ENCODE data around the gene FGD4. TPM values are rescaled to one million over a fixed set of nuclear protein-coding genes. Genes with fewer than 3 reads are reported as not detected.

FGD4 gene
- polyA plus RNA-seq, 3 donors, result 16.1 to 18.8 (median 16.3) TPM

DNA sequence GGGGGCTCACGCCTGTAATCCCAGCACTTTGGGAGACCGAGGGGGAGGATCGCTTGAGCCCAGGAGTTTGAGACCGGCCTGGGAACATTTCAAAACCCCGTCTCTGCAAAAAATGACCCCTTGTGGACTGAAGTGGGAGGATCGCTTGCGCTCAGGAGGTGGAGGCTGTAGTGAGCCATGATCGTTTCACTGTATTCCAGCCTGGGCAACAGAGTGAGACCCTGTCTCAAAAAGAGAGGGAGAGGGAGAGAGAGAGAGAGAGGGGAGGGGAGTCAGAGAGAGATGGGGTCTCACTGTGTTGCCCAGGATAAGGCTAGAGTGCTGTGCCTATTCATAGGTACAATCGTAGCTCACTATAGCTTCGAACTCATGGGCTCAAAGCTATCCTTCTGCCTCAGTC lies 2.8 kb downstream of the FGD4 start:
- DNase-seq (ENCODE audit: low read depth in 3 of 3, low spot score in 2 of 3), result no peak

DNA sequence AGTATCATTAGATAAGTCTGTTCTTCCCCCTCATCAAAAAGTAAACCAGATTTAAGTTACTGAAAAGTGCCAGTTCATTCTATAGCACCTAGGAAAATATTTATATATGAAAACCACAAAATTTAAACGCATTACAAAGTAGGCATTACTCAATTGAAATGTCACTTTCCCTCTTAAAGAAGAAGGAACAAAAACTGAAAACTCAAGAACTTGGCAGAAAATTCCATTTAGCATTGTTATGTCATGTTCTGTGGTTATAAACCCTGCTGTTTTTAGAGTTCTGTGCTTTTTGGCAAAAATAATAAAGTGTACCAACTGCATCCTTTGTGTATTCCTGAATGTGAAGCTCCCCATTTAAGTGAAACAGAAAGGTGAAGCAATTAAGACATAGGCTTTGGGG lies 3.6 kb downstream of the FGD4 start:
- DNase-seq (ENCODE audit: low read depth in 3 of 3, low spot score in 2 of 3), result no peak

DNA sequence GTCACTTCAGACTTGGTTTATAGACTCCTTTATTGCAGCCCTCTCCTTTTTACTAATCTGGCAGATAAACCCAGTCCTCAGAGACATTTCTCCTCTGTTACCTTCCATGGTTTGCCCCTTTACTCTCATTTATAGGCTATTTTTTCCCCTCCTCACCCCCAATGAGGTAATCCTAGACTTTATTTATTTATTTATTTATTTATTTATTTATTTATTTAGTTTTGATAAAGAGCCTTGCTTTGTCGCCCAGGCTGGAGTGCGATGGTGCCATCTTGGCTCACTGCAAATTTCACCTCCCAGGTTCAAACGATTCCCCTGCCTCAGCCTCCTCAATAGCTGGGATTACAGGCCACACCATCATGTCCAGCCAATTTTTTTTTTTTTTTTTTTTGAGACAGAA lies 8.4 kb downstream of the FGD4 start:
- no peak for DNase-seq (ENCODE audit: low read depth in 3 of 3, low spot score in 2 of 3)

DNA sequence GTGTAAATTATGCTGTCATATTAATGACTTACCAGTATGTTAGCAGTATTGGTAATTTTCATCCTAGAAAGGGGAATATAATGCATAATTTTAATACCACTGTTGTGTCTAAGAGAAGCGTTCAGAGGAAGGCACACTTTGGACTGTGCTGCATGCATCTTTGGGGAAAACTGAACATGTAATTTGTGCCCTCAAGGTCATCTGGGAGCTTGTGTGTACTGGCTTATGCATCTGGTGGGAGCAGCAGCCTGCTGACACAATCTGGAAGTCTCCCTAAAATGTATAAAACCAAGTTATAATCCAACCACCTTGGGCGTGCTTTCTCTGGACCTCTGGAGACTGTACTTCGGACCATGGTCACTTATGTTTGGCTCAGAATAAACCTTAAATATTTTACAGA lies 14.1 kb downstream of the FGD4 start:
- no peak for DNase-seq (ENCODE audit: low read depth in 3 of 3, low spot score in 2 of 3)

DNA sequence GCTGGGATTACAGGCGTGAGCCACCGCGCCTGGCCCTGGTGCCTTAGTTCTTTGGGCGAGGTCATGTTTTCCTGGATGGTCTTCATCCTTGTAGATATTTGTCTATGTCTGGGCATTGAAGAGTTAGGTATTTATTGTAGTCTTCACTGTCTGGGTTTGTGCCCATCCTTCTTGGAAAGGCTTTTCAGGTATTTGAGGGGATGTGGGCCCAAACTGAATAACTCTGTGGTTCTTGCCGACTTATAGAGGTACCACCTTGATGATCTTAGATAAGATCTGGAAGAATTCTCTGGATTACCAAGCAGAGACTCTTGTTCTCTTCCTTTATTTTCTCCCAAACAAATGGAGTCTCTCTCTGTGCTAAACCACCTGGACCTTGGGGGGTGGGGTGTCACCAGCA lies 18.9 kb downstream of the FGD4 start:
- DNase-seq (ENCODE audit: low read depth in 3 of 3, low spot score in 2 of 3), result no peak

DNA sequence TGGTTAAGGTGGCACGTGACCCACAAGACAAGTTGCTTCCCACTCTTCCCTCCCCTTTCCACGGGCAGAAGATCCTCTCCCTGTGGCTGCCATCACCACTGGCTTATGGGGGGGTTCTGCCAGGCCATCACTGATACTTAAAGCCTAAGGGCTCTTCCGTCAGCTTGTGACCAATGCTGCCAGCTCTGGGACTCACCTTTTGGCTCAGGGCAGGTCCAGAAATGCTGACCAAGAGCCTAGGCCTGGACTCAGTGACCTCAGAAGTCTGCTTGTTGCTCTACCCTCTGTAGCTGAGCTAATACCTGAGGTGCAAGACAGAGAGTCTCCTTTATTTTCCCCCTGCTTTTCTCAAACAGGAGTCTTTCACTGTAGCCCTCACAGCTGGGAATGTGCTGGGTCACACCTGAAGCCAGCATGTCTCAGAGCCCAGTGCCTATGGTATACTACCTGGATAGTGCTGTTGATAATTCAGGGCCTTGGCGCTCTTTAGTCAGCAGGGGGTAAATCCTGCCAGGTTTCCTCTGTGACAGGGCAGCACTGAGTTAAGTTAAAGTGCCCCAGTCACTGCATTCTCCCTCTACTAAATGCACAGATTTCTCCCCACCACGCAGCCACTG lies 19.7 kb downstream of the FGD4 start:
- no peak for DNase-seq (ENCODE audit: low read depth in 3 of 3, low spot score in 2 of 3)

DNA sequence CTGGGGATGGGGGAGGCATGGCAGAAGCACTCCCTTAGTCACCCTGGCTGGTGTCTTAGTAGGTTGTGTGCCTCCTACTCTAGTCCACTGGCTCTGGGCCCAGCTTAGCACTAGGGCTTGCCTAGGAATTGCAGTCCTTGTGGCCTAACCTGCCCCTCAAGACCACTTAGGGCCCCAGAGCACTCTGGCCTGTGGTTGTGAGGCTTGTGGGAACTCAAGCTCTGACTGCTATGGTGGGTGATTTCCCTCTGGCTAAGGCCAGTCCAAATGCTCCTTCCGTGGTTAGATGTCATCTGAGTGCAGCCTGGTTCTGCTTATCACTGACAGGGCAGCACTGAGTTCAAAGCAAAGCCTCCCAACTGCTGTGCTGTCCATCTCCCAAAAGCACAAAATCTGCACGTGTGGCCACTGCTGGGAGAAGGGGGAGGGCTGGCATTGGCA lies 20.2 kb downstream of the FGD4 start:
- no peak for DNase-seq (ENCODE audit: low read depth in 3 of 3, low spot score in 2 of 3)

DNA sequence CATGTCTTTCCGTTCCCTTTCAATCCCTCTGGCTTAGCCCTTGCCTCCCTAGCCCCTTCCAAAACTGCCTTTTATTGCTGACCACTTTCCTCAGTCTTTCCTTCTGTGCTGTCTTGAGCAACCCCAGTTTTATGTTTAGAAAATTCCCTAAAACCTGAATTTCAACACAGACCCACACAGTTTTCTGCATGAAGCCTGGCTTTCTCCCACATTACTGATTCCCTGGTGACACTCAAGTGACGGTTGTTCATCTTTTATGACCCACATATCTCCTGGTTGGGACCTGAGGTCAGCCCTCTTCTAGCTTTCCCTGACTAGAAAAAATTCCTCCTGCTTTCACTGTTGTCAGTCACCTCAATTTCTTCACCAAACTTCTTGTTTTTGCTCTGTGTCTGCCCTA lies 21.0 kb downstream of the FGD4 start:
- DNase-seq (ENCODE audit: low read depth in 3 of 3, low spot score in 2 of 3), result no peak

DNA sequence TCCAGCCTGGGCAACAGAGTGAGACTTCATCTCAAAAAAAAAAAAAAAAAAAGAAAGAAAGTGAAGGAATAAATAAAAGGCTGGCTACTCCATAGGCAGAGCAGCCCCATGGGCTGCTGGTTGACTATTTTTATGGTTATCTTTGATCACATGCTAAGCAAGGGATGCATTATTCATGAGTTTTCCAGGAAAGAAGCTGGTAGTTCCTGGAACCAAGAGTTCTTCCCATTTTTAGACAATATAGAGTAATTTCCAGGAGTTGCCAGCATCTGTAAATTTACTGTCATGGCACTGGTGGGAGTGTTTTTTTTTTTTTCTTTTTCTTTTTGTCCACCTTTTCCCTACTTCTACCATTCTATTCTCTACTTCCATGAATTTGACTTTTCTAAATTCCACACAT lies 24.2 kb downstream of the FGD4 start:
- no peak for DNase-seq (ENCODE audit: low read depth in 3 of 3, low spot score in 2 of 3)

DNA sequence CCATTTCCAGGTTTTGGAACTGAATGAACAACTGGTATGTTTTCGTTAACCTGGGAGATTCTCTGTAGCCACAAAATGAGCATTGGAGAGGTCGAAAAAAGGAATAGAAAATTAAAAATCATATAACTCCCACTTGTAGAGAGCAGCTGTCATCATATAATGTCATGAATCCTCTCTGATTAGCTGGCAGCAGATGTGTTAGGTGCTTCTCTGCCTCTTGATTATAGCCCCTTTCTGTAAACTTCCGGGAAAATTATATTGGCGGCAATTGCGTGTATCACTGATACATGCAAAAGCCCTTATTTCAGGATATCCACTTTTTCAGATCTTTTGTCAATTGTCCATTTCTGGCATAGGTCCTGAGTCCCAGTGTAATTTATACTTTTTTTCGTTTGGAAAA lies 31.7 kb downstream of the FGD4 start:
- no peak for DNase-seq (ENCODE audit: low read depth in 3 of 3, low spot score in 2 of 3)

DNA sequence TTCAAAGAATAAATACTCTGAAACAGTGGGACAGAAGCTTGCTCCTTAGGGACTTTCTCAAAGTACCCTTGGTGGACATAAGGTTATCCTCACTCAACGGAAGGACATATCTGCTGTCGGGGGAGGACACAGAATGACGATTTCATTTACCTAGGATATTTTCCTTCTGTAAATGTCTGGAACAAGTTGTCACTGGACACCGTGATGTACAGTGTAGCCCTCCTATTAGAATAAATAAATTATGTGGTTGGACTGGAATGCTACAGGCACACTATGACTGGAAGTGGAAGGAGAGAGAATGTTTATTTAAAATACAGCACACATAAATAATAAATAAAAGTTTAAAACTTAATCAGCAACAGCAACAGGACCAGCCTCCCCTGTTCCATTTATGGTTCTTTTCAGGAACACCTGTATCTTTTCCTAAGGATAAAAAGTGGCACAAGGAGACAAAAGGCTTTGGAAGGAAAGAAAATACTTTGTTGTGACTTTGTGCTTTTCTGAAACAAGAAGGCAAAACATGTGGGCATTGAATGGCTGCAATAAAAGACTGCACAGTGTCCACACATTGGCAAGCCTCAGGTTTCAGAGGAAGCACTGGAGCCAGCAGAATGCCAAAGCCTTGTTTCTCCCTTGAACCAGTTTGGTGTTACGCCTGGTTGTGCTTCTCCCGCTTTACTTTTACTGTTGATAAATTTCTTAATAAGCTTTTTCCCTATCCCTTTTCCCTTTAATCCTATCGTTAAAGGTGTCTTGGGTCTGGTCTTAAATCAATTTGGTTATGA lies 36.8 kb downstream of the FGD4 start:
- peak in 1 of 3 donors; percentile 19 for DNase-seq (ENCODE audit: low read depth in 3 of 3, low spot score in 2 of 3)

DNA sequence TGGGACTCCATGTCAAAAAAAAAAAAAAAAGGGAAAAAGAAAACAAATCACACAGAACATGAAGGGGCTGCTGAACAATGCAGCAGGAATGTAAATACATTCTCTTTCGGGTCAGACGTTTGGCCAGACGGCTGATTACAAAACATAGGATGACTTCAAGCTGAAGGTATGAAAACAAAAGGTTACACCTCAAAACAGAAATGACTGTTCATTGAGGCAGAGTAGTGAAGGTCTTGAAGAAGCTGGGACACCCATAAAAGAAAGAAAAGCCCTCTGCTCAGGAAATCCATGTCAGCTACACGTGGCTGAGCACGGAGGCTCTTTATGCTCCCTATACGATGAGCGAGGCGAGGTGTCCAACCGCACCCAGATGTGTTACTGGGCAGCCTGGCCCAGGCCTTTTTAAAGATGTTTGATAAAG lies 37.7 kb downstream of the FGD4 start:
- no peak for DNase-seq (ENCODE audit: low read depth in 3 of 3, low spot score in 2 of 3)

DNA sequence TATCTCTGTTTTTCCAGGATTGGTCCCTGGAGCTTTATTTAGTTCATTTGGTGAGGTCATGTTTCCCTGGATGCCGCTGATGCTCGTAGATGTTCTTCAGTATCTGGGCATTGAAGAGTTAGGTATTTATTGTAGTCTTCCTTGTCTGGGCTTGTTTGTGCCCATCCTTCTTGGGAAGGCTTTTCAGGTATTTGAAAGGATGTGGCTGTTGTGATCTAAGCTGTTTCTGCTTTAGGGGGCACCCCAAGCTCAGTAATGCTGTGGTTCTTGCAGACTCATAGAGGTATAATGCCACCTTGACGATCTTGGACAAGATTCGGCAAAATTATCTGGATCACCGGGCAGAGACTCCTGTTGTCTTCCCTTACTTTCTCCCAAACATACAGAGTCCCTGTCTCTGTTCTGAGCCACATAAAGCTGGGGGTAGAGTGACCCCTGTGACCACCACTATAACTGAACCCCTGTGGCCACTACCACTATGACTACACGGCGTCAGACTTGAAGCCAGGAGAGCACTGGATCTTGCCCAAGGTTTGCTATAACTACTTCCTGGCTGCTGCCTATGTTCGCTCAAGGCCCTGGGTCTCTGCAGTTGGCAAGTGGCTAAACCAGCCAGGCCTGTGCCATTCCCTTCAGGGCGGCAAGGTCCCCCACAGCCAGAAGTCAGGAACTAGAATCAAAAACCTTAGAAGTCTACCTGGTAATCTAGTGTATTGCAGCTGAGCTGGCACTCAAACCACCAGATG lies 40.9 kb downstream of the FGD4 start:
- no peak for DNase-seq (ENCODE audit: low read depth in 3 of 3, low spot score in 2 of 3)

DNA sequence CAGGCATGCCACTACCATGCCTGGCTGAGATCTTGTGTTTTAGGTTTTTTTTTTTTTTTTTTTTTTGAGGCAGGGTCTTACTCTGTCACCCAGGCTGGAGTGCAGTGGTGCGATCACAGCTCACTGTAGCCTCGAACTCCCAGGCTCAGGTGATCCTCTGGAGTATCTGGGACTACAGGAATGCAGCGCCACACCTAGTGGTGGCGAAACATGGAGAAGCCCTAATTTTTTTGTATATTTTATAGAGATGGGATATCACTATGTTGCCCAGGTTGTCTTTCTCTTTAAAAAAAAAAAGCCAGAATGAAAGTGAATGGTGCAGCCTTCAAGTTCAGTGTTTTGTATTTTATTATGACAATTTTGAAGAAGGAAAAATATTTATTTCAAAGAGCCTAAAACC lies 44.1 kb downstream of the FGD4 start:
- no peak for DNase-seq (ENCODE audit: low read depth in 3 of 3, low spot score in 2 of 3)

DNA sequence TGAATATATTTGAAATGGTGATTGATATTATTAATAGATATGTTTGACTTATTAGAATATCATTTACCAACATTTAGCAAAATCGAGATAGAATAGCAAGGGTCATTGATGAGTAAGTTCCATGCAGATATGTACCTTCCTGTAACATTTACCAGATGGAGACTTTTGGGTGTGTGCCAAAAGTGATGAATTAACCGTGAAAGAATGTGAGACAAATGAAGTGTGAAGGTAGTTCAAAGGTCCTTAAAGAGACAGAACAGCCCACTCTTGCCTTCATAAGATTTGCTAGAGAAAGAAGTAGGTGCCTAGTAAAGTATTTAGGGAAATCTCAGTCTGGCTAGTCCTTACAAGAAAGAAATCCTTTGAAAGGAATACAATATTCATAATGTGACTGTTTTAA lies 45.5 kb downstream of the FGD4 start:
- peak; percentile 74 to 88 (median 76) for DNase-seq (ENCODE audit: low read depth in 3 of 3, low spot score in 2 of 3)

DNA sequence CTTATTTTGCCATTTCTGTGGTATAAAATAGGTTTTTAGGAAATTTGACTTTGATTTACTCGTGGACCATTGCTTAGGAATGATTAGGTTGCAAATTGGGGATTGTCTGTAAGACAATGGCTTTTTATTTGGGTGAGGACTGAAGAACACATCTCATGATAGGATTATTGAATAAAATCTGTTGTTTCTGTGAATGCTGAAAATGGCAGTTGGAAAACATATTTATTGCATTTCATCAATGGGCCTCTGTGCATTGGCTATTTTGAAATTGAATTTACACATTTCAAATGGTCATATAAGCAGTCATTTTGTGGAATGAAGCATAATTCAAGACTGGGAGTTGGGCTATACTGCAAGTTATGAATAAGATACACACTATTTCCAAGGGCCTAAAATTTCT lies 46.0 kb downstream of the FGD4 start:
- DNase-seq (ENCODE audit: low read depth in 3 of 3, low spot score in 2 of 3), result no peak

DNA sequence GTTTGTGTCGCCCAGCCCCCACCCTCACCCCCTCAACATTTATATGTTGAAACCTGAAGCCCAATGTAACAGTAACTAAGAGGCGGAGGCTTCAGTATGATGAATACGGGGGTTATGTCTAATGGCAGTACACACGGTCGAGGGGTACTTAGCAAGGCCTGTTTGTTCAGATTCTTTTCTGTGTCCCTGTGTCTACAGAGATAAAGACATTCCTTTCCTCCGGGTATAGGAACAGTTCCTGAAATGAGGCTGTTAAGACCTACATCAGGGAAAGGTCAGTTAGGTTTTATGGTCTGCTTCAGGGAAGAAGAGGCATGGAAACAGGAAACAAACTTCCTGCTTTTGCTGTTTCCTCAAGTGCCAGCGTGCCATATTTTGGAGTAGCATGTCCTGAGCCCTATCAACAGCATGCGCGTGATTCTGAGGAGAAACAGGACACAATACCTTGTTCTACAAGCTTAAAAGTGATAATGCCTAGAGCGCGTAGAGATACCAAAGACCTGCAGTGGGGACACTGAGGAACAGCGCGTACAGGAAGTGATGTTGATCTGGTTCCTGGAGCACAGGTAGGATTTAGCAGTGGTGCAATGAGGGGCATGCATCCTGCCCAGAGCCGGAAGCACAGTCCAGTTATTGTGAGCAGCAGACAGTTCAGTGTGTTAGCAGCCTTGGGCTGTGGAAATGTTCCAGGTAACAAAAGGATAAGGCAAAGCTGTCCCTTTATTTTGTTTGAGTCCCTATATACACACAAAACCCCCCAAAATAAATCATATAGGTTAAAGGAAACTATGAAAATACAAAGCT lies 47.2 kb downstream of the FGD4 start:
- no peak for DNase-seq (ENCODE audit: low read depth in 3 of 3, low spot score in 2 of 3)

DNA sequence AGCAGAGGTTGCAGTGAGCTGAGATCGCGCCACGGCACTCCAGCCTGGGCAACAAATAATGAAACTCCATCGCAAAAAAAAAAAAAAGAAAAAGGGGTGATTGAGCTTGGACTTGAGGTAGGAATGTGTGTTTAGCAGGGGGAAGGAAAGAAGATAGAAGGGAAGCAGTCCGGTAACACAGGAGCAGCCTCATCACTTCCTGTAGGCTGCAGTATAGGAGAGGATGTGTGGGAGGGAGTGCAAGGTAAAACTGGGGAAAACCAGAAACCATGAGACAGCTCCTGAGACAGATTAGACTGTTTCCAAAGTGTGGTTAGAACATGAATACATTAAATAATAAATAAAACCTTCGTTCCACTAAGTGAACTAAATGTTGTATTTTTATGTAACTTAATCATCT lies 49.2 kb downstream of the FGD4 start:
- no peak for DNase-seq (ENCODE audit: low read depth in 3 of 3, low spot score in 2 of 3)

DNA sequence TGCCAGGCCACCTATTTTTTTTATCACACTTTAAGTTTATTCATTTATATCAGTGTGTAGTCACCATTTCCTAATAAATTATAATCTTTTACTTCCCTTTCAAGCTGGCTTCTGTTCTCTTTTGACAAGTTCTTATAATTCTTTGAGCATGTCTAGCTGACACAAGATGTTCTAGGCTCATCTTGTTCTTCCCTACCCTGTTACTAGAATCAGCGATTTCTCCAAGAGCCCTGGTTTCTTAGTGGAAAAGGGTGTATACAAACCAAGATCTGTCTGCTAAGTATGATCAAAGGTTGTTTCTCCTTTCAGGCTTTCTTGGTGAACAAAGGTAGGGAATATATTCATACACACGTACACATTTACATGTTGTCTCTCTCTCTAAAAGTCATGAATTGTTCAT lies 51.0 kb downstream of the FGD4 start:
- DNase-seq (ENCODE audit: low read depth in 3 of 3, low spot score in 2 of 3), result no peak

DNA sequence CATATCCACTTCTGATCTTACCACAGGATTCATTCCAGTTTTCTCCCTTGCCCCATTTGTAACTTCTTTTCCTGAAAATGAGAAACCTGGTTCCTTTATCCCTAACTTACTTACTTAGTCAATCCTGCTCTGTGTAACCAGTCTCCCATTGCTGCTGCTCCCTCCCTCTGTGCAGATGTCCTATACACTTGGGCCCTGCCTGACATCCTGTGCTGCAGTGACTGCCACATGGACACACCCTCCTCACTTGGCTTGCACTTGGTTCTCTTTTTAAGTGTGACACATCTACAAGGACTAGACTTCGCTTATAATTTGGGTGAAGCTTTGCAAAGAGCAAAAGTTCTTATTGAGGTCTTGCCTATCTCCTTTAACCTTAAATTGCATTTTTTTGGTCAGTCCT lies 51.4 kb downstream of the FGD4 start:
- DNase-seq (ENCODE audit: low read depth in 3 of 3, low spot score in 2 of 3), result no peak

DNA sequence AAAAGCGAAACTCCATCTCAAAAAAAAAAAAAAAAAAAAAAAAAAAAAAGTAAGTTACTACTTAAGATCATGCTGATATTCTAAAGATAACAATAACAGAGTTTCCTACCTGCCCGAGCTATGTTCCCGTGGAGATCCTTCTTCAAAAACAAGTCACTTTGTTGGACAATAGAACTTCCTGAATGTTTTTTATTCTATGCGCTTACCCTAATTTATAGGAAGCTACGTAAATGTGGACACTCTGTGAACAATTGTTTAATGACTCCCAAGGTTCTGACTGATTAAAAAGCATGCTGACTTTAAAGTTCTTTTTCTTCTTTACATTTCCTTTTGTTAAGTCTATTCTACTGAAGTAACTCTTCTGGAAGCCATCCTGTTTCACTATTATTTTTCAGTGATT lies 52.5 kb downstream of the FGD4 start:
- DNase-seq (ENCODE audit: low read depth in 3 of 3, low spot score in 2 of 3), result no peak

All from right renal cortex interstitium (tissue), 3 donors.